RPMI8226 (cell line): ENCODE data around the gene TRPC1.

Experiments
- DNase-seq: peaks from one replicate; pipeline ENCODE4 v3.0.0-alpha.2; 2015

The TRPC1 gene

DNA sequence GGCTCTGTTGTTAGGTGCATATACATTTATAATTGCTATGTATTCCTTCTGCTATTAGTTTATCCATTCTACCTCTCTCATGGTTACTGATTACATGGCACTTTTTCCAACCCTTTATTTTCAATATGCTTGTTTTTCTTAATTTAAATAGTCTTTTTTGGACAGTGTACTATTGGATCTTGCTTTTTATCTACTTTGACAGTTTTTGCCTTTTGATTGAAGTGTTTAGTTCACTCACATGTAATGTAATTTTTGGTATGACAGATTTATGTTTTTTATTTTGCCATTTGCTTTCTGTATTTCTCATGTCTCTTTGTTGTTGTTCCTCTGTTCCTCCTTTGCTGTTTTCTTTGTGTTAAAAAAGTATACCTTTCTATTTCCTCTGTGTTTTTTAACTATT lies 44.5 kb downstream of the TRPC1 start:
- DNase-seq = no peak

DNA sequence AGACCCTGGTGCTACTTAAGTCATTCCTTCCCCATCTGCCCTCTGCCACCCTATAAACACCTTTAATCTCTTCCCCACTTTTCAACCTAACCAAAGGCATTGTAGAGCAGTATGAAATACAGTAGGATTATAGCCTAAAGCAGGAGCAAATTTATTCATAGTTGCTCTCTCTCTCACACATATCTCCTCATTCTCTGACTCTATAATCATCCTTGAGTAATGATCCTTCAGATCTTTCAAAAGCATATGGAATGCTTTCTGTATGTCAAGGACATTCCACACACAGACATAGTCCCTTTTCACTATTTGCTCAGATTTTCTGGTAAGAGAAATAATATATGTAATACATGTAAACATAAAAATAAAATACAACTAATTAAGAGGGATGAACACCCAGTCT lies 54.1 kb downstream of the TRPC1 start:
- no peak for DNase-seq

DNA sequence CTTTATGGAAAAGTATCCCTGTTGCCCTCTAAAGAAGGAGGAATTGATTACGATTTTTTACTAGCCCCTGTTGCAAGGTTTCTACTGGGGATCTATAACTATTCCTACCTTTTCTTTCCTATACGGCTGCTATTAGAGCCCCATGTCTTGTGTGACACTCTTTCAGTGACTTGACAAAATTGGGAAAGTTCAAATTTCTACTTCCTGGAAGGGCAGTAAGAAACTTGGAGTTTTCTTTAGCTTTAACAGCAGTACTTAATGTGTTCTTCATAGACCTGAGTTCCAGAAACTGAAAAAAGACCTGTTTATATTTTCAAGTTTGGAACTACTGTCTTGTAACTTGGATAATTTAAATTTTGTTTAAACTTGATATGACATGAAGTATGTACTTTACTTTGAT lies 54.7 kb downstream of the TRPC1 start:
- DNase-seq = no peak

DNA sequence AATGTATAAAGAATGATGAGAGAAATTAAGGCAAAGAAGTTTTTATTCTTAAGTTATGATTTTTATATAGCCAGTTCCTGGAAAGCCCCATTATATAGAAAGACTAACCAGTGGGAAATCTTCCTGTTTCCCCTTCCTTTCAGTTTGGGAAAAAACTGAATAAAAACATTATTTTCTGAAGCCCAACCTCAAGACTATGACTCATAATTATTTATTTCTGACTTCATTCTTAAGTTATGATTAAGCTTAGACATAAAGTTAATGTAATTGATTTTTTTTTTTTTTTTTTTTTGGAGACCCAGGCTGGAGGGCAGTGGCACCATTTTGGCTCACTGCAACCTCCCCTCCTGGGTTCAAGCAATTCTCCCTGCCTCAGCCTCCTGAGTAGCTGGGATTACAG lies 55.8 kb downstream of the TRPC1 start:
- no peak for DNase-seq

DNA sequence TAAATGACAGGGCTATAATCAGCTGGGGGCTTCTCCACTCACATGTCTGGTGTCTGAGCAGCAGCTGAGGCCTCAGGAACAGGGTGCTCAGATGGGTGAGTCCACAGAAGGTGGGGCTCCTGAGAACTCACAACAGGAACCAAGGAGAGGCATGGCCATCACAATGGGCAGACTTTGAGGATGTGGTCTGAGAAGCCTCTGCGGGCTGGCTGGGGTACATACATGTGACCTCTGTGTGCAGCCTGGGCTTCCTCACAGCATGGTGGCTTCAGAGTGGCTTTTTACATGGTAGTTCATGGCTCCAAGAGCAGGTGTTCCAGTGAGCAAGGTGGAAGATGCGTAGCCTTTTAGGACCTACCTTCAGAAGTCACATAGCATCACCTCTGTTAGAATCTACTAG lies 58.8 kb downstream of the TRPC1 start:
- DNase-seq = no peak

DNA sequence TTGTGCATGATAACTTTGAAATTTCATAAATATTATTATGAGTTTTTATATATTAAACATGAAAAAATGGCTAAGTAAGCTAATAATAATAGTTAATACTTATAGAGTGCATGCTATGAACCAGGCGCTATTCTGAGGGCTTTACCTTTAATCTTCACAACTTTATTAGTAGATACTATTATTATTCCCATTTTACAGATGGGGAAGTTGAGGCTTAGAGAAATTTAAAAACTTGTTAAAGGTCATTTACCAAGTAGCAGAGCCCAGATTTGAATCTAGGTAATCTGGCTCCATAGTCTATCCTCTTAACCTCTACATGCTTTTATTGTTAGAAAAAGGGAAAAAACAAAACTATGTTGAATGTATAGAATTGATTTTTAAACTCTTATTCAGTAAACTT lies 60.4 kb downstream of the TRPC1 start:
- no peak for DNase-seq

DNA sequence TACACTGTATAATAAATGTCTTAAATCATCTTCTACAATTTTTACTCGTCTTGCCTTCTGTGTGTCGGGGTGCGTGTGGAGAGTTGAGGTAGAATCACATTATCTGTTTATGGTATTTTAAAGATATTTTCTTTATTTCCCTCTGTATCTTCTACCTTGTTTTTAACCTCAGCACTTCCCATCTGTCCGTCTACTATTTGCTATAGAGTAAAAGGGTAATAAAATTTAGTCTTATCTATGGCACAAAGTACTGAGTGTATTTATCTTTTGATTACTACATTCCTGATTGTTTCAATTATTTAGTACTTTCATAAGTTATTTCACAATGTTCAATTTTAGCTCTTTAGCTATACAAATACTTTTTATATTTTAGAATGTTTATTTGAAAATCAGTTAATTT lies 62.2 kb downstream of the TRPC1 start:
- DNase-seq = no peak

DNA sequence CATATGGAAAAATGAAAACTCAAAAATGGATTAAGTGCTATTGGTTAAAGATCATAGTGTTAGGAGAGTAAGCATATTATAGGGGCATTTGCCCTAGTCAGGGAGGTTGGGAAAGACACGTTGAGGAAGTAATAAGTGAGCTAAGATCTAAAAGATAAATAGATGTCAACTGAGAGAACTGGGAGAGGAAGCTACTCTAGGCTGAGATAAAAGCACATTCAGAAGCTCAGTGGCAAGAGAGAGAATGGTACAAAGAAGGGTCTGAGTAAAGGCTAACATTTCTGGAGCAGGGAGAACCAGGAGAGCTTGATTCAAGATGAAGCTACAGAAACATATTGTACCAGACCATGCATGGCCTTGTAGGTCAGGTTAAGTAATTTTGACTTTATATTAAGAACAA lies 63.9 kb downstream of the TRPC1 start:
- DNase-seq = no peak

DNA sequence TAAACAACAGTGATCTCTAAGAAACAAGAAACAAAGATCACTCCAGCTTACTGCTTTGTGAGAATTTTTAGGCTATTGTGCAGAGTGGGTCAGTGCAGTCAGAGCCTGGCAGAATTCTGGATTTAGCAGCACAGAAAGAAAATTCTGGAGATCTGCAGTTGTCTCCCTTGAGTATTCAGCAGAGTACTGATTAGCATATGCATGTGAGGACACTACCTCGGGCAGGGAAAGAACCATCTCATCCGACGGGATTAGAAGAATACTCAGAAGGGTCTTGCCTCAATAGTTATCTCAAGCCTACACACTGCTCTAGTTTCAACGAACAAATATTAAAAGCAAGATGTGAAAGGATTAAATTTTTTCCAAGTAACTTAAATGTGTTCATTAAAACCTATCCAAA lies 70.7 kb downstream of the TRPC1 start:
- DNase-seq = no peak

DNA sequence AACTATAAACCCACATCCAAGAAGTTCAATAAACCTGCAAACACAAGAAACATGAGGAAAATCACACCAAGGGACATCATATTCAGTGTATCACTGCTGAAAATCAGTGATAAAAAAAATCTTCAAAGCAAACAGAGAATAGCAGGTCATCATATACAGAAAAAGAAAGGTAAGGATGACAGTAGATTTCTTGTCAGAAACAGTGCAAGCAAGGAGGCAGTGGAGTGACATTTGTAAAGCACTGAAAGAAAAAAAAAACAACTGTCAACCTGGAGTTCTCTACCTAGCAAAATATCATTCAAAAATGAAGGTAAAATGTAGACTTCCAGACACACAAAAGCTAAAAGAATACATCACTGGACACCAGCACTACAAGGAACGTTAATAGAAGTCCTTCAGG lies 71.5 kb downstream of the TRPC1 start:
- DNase-seq = no peak

DNA sequence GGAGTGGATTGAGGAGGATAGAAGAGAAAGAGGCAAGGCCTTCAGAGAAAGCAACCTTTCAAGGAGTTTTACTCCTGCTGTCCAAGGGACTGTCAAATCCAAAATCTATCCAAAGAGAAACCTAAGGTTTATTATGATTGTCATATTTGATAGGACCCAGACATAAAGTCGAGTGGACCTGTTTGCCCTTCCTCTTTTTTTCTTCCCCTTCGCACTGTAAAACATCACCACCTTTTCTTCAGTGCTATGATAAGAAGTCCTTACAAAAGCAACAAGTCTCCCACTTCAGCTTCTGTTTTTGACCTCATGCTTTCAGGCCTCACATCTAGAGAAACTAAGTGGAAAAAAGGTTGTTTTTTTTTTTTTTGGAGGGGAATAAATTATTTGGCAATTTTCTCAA lies 73.0 kb downstream of the TRPC1 start:
- DNase-seq = no peak

DNA sequence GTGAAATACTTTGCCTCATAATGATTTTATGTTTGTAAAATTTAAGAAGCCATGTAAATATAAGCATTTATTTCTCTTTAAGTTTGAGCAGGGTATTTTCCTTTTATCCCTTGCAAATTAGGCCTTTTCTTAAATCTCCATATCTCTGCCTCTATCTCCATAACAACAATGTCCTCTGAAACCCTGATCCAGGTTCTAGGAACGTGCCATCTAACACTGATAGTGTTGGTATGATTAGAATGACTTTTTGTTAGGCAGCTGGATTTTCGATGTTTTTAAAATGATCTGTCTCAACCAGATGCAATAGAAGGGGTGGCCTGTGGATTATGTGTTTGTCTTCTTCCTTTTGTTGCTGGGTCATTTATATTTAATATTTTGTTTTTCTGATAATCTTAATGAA lies 77.9 kb downstream of the TRPC1 start:
- no peak for DNase-seq

DNA sequence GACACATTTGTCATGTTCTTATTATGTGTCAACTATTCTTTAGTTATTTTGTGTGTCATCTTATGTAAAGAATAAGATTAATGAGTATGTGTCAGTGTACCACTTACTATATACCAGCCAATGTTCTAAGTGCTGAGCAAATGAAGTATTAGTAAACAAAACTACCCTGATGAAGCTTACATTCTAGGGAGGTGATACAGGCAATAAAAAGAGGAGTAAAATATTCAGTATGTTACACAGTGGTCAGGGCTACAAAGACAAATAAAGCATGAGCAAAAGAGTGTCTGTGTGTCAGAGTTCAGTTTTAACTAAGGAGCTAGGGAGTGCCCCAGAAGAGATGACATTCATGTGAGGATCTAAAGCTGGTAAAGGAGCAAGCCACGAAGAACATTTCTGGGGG lies 79.1 kb downstream of the TRPC1 start:
- DNase-seq = no peak

DNA sequence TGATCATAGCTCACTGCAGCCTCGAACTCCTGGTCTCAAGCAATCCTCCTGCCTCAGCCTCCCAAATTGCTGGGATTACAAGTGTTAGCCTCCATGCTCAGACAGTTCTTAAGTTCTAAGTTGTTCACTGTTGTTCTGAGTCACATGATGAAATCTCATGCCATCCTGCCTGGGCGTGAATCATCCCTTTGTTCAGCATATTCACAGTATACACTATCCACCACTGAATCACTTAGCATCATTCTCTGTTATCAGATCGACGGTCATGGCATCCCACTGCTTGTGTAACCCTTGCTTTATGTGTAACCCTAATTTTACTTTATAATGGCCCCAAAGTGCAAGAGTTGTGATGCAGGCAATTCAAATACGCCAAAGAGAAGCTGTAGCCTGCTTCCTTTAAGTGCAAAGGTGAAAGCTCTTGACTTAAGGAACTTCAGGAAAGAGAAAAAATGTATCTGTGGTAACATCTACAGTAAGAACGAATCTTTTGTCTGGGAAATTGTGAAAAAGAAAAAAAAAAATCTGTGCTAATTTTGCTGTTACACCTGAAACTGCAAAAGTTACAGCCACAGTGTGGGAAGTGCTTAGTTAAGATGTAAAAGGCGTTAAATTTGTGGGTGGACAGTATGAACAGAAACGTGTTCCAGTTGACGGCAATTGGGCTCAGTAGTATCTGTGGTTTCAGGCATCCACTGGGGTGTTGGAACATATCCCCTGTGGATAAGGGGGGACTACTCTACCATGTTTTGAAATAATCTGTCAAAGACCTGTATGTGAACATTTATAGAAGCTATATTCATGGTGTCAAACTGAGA lies 84.5 kb downstream of the TRPC1 start:
- DNase-seq = no peak

DNA sequence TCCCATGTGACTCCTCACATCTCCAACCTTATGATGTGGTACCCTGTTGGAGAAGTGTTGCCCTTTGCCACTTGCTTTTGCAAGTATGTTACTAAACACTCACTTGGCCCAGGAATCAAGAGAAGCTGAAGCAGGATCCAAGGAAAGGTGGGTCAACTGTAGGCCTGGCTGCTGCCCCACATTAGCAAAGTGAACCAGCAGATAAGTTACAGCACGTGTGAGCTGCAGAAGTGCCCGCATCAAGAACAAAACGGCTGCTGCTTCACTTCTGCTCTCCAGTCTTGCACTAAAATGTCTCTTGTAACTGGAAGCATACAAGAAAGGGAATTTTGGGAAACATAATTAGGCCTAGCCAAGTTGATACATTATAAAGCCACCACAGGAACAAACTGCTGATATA lies 85.4 kb downstream of the TRPC1 start:
- no peak for DNase-seq

DNA sequence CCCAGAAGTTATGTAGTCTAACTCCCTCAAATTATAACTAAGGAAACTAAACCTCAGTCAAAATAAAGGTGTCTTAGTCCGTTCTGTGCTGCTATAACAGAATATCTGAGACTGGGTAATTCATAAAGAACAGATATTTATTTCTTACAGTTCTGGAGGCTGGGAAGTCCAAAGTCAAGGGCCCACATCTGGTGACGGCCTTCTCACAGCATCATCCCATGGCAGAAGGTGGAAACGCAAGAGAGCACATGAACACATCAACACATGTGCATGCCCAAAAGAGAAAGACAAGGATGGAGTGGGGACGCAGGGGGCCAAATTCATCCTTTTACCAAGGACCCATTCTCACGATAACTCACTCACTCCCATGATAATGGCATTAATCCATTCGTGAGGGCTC lies 92.0 kb downstream of the TRPC1 start:
- DNase-seq = no peak

DNA sequence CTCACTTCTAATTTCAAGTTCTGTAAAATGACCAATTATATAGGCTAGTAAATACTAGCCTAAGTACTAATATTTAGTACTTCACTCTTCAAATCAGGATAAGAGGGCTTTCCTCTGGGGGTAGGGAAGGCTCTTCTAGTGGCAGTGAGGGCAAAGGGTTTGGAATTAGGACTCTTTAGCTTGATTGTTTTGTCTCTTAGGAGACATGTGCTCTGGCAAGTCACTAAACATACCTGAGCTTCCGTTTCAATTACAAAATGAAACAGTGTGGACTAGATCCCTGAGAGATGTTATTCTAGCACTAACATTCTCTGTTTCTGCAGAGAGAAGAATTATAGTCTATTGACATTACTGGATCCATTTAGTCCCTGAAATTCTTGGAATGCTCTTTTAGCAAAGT lies 93.5 kb downstream of the TRPC1 start:
- no peak for DNase-seq

DNA sequence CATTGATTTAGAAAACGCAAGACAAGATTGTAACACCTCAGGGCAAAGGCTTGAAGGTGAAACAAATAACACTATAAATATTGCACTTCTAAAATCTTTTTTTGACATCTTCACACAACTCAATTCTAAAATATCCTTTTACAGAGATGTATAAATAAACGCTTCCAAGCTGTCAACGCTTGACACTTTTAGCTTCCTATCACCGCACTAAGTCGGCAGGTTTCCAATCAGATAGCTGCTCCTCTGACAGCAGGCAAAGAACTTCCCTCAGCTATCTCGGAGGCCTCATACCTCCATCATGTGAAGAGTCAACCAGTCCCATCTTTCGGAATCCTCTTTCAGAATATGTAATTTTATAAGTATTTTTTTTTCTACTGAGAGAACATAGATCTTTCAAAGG lies 94.1 kb downstream of the TRPC1 start:
- no peak for DNase-seq

DNA sequence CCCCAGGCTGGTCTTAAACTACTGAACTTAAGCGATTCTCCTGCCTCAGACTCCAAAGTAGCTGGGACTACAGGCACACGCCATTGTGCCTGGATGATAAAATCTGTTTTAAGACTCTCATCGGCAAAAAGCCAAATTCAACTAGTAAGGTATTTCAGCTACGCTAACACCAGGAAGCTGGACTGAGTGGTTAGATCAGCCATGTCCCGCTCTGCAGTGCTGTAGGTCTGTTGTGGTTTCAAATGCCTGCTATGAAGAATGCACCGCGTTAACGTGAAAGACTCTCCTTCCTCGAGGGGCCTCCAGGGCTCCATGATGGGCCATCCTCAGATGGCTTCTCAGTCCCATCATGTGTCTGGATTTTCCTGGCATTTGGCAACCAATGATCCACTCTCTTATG lies 94.8 kb downstream of the TRPC1 start:
- DNase-seq = no peak

DNA sequence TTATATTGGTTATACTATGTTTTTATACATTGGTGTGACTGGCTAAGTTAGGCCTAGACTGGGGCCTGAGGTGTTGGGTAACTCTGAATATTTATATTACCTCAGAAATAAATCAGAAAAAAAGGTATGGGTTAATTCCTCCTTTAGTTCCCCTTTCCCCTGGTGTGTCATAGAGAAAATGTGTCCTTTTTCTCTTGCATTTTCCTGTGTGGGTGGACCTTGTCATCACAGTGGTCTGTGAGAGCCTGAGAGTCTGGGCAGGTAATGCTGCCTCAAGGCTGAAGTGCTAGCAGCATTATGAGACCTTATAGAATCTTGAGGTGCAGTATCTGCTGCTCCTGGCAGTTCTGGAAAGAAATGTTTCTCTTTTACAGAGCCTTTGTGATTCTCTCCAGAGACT lies 95.3 kb downstream of the TRPC1 start:
- no peak for DNase-seq

DNA sequence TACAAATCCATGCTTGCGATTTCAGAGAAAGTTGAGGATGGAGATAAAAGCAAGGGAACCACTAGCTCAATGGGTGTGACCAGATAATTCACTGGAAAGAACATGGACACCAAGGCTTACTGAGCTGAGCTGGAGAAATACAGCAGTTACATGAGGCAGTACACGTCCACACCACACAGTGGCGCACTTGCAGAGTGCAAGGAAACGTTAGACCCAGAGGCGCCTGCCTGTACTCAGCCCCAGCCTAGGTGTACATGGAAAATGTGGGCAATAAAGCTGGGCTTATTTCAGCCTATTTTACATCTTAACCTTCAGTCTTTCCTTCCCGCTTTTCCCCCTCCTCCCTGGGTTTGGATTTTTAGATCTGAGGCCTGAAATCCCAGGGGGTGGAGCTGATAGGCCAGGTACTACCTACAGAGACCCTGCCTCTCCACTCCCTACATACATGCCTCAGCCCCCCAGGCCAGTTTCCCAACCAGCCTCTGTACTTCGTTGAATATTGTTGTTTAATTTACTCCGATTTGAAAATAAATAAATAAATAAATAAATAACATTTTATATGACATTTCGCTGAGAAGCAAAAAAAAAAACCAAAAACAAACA lies 105.0 kb downstream of the TRPC1 start:
- DNase-seq = peak; percentile 80

DNA sequence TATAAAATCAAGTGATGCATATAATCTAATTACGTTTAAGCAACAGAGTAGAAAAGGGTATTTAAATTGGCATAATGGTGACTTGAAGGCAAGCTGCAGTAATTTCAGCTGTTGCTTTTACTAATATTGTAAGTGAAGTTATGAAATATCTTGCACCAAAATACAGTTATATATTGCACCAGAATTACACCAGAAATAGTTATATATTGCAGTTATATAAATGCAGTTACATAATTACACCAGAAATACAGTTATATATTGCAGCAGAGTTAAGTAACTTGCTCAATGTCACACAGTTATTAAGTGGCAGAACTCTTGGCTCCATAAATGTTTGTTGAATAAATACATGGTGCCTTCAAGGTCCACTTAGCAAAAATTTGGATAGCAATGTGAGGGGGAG lies 113.7 kb downstream of the TRPC1 start:
- no peak for DNase-seq

DNA sequence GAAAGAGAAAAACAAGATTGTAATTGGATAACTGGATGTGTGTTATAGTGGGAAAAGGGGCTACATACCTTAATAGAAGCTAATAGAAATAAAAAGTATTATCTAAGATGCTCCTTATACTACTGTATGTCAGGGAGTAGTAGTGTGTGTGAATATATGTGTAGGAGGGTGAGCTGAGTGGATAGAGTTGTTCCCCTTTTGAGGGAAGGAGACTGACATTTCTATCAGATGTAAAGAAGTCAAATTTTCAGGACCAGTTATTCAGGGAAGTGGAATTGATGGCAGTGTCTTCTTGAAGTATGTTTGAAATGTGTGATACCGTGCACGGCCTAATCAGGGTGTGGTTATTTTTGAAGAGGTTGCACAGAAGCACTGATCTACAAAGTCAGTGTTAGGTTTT lies 116.0 kb downstream of the TRPC1 start:
- no peak for DNase-seq

DNA sequence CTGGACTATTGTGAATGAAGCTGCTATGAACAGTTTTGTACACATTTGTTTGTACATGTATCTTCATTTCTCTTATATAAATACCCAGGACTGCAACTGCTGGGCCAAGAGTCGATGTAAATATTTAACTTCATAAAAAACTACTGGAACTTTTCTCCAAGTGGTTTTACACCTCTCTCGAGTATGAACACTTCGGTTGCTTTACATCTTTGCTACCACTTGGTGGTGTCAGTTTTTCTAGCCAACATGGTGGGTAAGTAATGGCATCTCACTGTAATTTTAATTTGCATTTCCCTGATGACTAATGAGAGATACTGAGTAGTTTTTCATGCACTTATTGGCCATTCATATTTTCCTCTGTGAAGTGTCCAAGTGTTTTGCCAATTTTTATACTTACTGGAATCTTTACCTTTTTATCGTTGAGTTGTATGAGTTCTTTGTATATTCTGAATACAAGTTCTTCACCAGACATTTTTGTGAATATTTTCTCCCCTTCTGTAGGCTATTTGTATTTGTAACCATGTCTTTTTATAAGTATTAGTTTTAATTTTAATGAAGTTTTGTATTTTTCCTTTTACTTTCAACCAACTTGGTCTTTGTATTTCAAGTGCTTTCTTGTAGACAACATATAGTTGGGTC lies 120.6 kb downstream of the TRPC1 start:
- DNase-seq = peak; percentile 47
